ENCODE data around the gene DBP. TPM values are rescaled to one million over a fixed set of nuclear protein-coding genes. Genes with fewer than 3 reads are reported as not detected.

The DBP gene
- total and polyA plus RNA-seq, 4 donors: 6.2 to 16.6 (median 15.1) TPM

GRCh38 chr19:48595171-48595570, 42.0 kb downstream of the DBP start:
- H3K27me3 ChIP-seq (ENCODE audit: control insufficient read depth, insufficient read depth, low read length): no peaks in the 10 kb centered on the region
- DNase-seq (ENCODE audit: low read depth in 4 of 6, low spot score in 6 of 6): no peak
- no peak overlapping the region for H3K4me3 ChIP-seq (ENCODE audit: low read depth, low read length)
- H3K27ac ChIP-seq (ENCODE audit: low read depth, low read length): no peak overlapping the region
- no peaks in the 10 kb centered on the region for H3K4me1 ChIP-seq (ENCODE audit: control insufficient read depth, insufficient read depth, low read length)
- H3K9me3 ChIP-seq (ENCODE audit: control insufficient read depth, insufficient read depth, low read length): no peaks in the 10 kb centered on the region
- 93% methylated on average over 9 of the region's 9 CpGs for WGBS (ENCODE audit: insufficient coverage)
- H3K36me3 ChIP-seq (ENCODE audit: control insufficient read depth, insufficient read depth, low read length): no peaks in the 10 kb centered on the region

- Histone ChIP-seq H3K27ac (ENCODE audit: low read depth, low read length) (no peak overlapping the region), H3K4me3 (ENCODE audit: low read depth, low read length) (no peak overlapping the region), H3K27me3 (ENCODE audit: control insufficient read depth, insufficient read depth, low read length) (peaks cover 5% of the 10 kb centered on the region), H3K9me3 (ENCODE audit: control insufficient read depth, insufficient read depth, low read length) (no peaks in the 10 kb centered on the region), H3K4me1 (ENCODE audit: control insufficient read depth, insufficient read depth, low read length) (peaks cover 12% of the 10 kb centered on the region), H3K36me3 (ENCODE audit: control insufficient read depth, insufficient read depth, low read length) (no peaks in the 10 kb centered on the region)
- 80% methylated on average over 3 of the region's 5 CpGs for WGBS (ENCODE audit: insufficient coverage)
- no peak for DNase-seq (ENCODE audit: low read depth in 4 of 6, low spot score in 6 of 6)
These were observed 46.2 kb downstream of the DBP start for GRCh38 chr19:48591021-48591420.

- Histone ChIP-seq H3K27ac (ENCODE audit: low read depth, low read length) (no peak overlapping the region), H3K4me1 (ENCODE audit: control insufficient read depth, insufficient read depth, low read length) (peaks cover 16% of the 10 kb centered on the region), H3K36me3 (ENCODE audit: control insufficient read depth, insufficient read depth, low read length) (no peaks in the 10 kb centered on the region), H3K27me3 (ENCODE audit: control insufficient read depth, insufficient read depth, low read length) (peaks cover 5% of the 10 kb centered on the region), H3K9me3 (ENCODE audit: control insufficient read depth, insufficient read depth, low read length) (no peaks in the 10 kb centered on the region), H3K4me3 (ENCODE audit: low read depth, low read length) (peak overlapping the region; percentile 22)
- 4% methylated on average over 35 of the region's 36 CpGs for WGBS (ENCODE audit: insufficient coverage)
- peak in 5 of 6 donors; percentile 26 to 89 (median 64) for DNase-seq (ENCODE audit: low read depth in 4 of 6, low spot score in 6 of 6)
These were observed 48.3 kb downstream of the DBP start for GRCh38 chr19:48588670-48589401.

- H3K4me1 ChIP-seq (ENCODE audit: control insufficient read depth, insufficient read depth, low read length): peaks cover 16% of the 10 kb centered on the region
- WGBS (ENCODE audit: insufficient coverage): 83% methylated on average over 1 of the region's 3 CpGs
These were observed 49.8 kb downstream of the DBP start for GRCh38 chr19:48587387-48587786.

GRCh38 chr19:48582168-48582567, 55.0 kb downstream of the DBP start:
- no peaks in the 10 kb centered on the region for H3K36me3 ChIP-seq (ENCODE audit: control insufficient read depth, insufficient read depth, low read length)
- no peak for DNase-seq (ENCODE audit: low read depth in 4 of 6, low spot score in 6 of 6)
- H3K27ac ChIP-seq (ENCODE audit: low read depth, low read length): no peak overlapping the region
- peaks cover 4% of the 10 kb centered on the region for H3K4me1 ChIP-seq (ENCODE audit: control insufficient read depth, insufficient read depth, low read length)
- WGBS (ENCODE audit: insufficient coverage): no CpG with 5 or more reads among the region's 2 CpGs
- no peak overlapping the region for H3K4me3 ChIP-seq (ENCODE audit: low read depth, low read length)
- no peaks in the 10 kb centered on the region for H3K9me3 ChIP-seq (ENCODE audit: control insufficient read depth, insufficient read depth, low read length)
- no peaks in the 10 kb centered on the region for H3K27me3 ChIP-seq (ENCODE audit: control insufficient read depth, insufficient read depth, low read length)

More at GRCh38 chr19:48587387-48587786, 49.8 kb downstream of the DBP start:
- H3K4me3 ChIP-seq (ENCODE audit: low read depth, low read length): no peak overlapping the region
- peaks cover 5% of the 10 kb centered on the region for H3K27me3 ChIP-seq (ENCODE audit: control insufficient read depth, insufficient read depth, low read length)
- no peak for DNase-seq (ENCODE audit: low read depth in 4 of 6, low spot score in 6 of 6)
- H3K9me3 ChIP-seq (ENCODE audit: control insufficient read depth, insufficient read depth, low read length): no peaks in the 10 kb centered on the region
- no peaks in the 10 kb centered on the region for H3K36me3 ChIP-seq (ENCODE audit: control insufficient read depth, insufficient read depth, low read length)
- no peak overlapping the region for H3K27ac ChIP-seq (ENCODE audit: low read depth, low read length)

Other genes starting within 250 kb of the DBP start
- 10 to 100 TPM; 44.6 to 86.8 TPM for gene KDELR1, start 245.8 kb downstream of the DBP start, total RNA-seq
- 100 to 1,000 TPM; 125 to 141 TPM for gene KDELR1, start 245.8 kb downstream of the DBP start, polyA plus RNA-seq (ENCODE audit: insufficient read length in 2 of 2)
- 1 to 10 TPM; 2.6 to 6.3 TPM for gene GRIN2D, start 243.7 kb downstream of the DBP start, total RNA-seq
- gene GRIN2D, start 243.7 kb downstream of the DBP start, polyA plus RNA-seq (ENCODE audit: insufficient read length in 2 of 2): 10 to 100 TPM; 30.9 to 32.0 TPM
- gene GRWD1, start 191.4 kb downstream of the DBP start, total RNA-seq: 10 to 100 TPM; 10.5 to 23.4 TPM
- 10 to 100 TPM; 22.0 to 29.9 TPM for gene GRWD1, start 191.4 kb downstream of the DBP start, polyA plus RNA-seq (ENCODE audit: insufficient read length in 2 of 2)
- 1 to 10 TPM in 1 of 2 donors, under 1 TPM in 1; 0.61 to 1.4 TPM for gene KCNJ14, start 181.8 kb downstream of the DBP start, total RNA-seq
- 1 to 10 TPM; 1.2 to 2.1 TPM for gene KCNJ14, start 181.8 kb downstream of the DBP start, polyA plus RNA-seq (ENCODE audit: insufficient read length in 2 of 2)
- gene CYTH2, start 168.0 kb downstream of the DBP start, total RNA-seq: 10 to 100 TPM; 29.9 to 49.8 TPM
- gene CYTH2, start 168.0 kb downstream of the DBP start, polyA plus RNA-seq (ENCODE audit: insufficient read length in 2 of 2): 100 to 1,000 TPM in 1 of 2 donors, 10 to 100 TPM in 1; 98.0 to 109 TPM
- gene LMTK3, start 125.5 kb downstream of the DBP start, total RNA-seq: 10 to 100 TPM in 1 of 2 donors, 1 to 10 TPM in 1; 8.8 to 10.8 TPM
- 10 to 100 TPM; 65.8 to 76.5 TPM for gene LMTK3, start 125.5 kb downstream of the DBP start, polyA plus RNA-seq (ENCODE audit: insufficient read length in 2 of 2)
- under 1 TPM in 1 of 2 donors, not detected in 1; 0.39 TPM for gene SULT2B1, start 85.2 kb downstream of the DBP start, total RNA-seq
- gene SULT2B1, start 85.2 kb downstream of the DBP start, polyA plus RNA-seq (ENCODE audit: insufficient read length in 2 of 2): under 1 TPM; 0.48 to 0.90 TPM
- not detected for gene SPACA4, start 30.6 kb downstream of the DBP start, total RNA-seq
- gene SPACA4, start 30.6 kb downstream of the DBP start, polyA plus RNA-seq (ENCODE audit: insufficient read length in 2 of 2): under 1 TPM in 1 of 2 donors, not detected in 1; 0.54 TPM
- gene FAM83E, start 22.3 kb downstream of the DBP start, total RNA-seq: under 1 TPM in 1 of 2 donors, not detected in 1; 0.61 TPM
- under 1 TPM; 0.13 to 0.45 TPM for gene FAM83E, start 22.3 kb downstream of the DBP start, polyA plus RNA-seq (ENCODE audit: insufficient read length in 2 of 2)
- gene RPL18, start 18.2 kb downstream of the DBP start, total RNA-seq: 1,000 to 10,000 TPM in 1 of 2 donors, 100 to 1,000 TPM in 1; 747 to 1,623 TPM
- gene RPL18, start 18.2 kb downstream of the DBP start, polyA plus RNA-seq (ENCODE audit: insufficient read length in 2 of 2): 1,000 to 10,000 TPM; 1,019 to 1,048 TPM
- gene SPHK2, start 17.9 kb downstream of the DBP start, total RNA-seq: 10 to 100 TPM; 10.2 to 11.6 TPM
- gene SPHK2, start 17.9 kb downstream of the DBP start, polyA plus RNA-seq (ENCODE audit: insufficient read length in 2 of 2): 10 to 100 TPM; 36.6 to 39.3 TPM
- 10 to 100 TPM; 13.3 to 64.7 TPM for gene CA11, start 8.8 kb upstream of the DBP start, total RNA-seq
- gene CA11, start 8.8 kb upstream of the DBP start, polyA plus RNA-seq (ENCODE audit: insufficient read length in 2 of 2): 10 to 100 TPM; 53.6 to 71.7 TPM
- 1 to 10 TPM in 1 of 2 donors, under 1 TPM in 1; 0.10 to 1.2 TPM for gene NTN5, start 35.6 kb upstream of the DBP start, total RNA-seq
- 1 to 10 TPM in 1 of 2 donors, under 1 TPM in 1; 0.63 to 2.3 TPM for gene NTN5, start 35.6 kb upstream of the DBP start, polyA plus RNA-seq (ENCODE audit: insufficient read length in 2 of 2)
- not detected for gene FUT2, start 58.6 kb upstream of the DBP start, total RNA-seq
- 1 to 10 TPM; 2.1 to 6.7 TPM for gene FUT2, start 58.6 kb upstream of the DBP start, polyA plus RNA-seq (ENCODE audit: insufficient read length in 2 of 2)
- gene MAMSTR, start 82.3 kb upstream of the DBP start, total RNA-seq: 1 to 10 TPM in 1 of 2 donors, under 1 TPM in 1; 0.89 to 2.4 TPM
- 1 to 10 TPM; 4.1 to 6.6 TPM for gene MAMSTR, start 82.3 kb upstream of the DBP start, polyA plus RNA-seq (ENCODE audit: insufficient read length in 2 of 2)
- 10 to 100 TPM in 1 of 2 donors, 1 to 10 TPM in 1; 2.9 to 11.9 TPM for gene RASIP1, start 103.2 kb upstream of the DBP start, total RNA-seq
- 10 to 100 TPM in 1 of 2 donors, 1 to 10 TPM in 1; 8.1 to 11.9 TPM for gene RASIP1, start 103.2 kb upstream of the DBP start, polyA plus RNA-seq (ENCODE audit: insufficient read length in 2 of 2)
- under 1 TPM in 1 of 2 donors, not detected in 1; 0.10 TPM for gene IZUMO1, start 109.5 kb upstream of the DBP start, total RNA-seq
- gene IZUMO1, start 109.5 kb upstream of the DBP start, polyA plus RNA-seq (ENCODE audit: insufficient read length in 2 of 2): 1 to 10 TPM in 1 of 2 donors, under 1 TPM in 1; 0.41 to 1.2 TPM
- gene FUT1, start 115.3 kb upstream of the DBP start, total RNA-seq: 1 to 10 TPM; 1.9 to 4.4 TPM
- gene FUT1, start 115.3 kb upstream of the DBP start, polyA plus RNA-seq (ENCODE audit: insufficient read length in 2 of 2): 1 to 10 TPM; 2.9 to 3.5 TPM
- not detected for gene FGF21, start 118.1 kb upstream of the DBP start, total RNA-seq
- gene FGF21, start 118.1 kb upstream of the DBP start, polyA plus RNA-seq (ENCODE audit: insufficient read length in 2 of 2): not detected
- gene BCAT2, start 173.7 kb upstream of the DBP start, total RNA-seq: 10 to 100 TPM; 14.6 to 39.5 TPM
- 10 to 100 TPM; 26.5 to 36.6 TPM for gene BCAT2, start 173.7 kb upstream of the DBP start, polyA plus RNA-seq (ENCODE audit: insufficient read length in 2 of 2)
- gene HSD17B14, start 199.1 kb upstream of the DBP start, total RNA-seq: 10 to 100 TPM in 1 of 2 donors, 1 to 10 TPM in 1; 6.9 to 25.5 TPM
- 10 to 100 TPM; 15.7 to 19.4 TPM for gene HSD17B14, start 199.1 kb upstream of the DBP start, polyA plus RNA-seq (ENCODE audit: insufficient read length in 2 of 2)
- 10 to 100 TPM; 11.6 to 32.3 TPM for gene PLEKHA4, start 231.2 kb upstream of the DBP start, total RNA-seq
- gene PLEKHA4, start 231.2 kb upstream of the DBP start, polyA plus RNA-seq (ENCODE audit: insufficient read length in 2 of 2): 10 to 100 TPM; 17.3 to 43.0 TPM
- gene PPP1R15A, start 235.0 kb upstream of the DBP start, total RNA-seq: 10 to 100 TPM; 30.6 to 42.5 TPM
- gene PPP1R15A, start 235.0 kb upstream of the DBP start, polyA plus RNA-seq (ENCODE audit: insufficient read length in 2 of 2): 10 to 100 TPM; 26.6 to 33.4 TPM

Data from spinal cord (tissue), 10 donors.